GM23248 (cell line): ENCODE measurements around the gene GRIK3. TPM values are rescaled to one million over a fixed set of nuclear protein-coding genes. Genes with fewer than 3 reads are reported as not detected.

ENCODE experiments used
- DNase-seq: peaks from one replicate; pipeline ENCODE4 v3.0.0-alpha.2; 2015
- H2AFZ ChIP-seq: fragments of 200-600 bp; sonication (generic); 2 replicates; pipeline ENCODE4 v1.6.1; 2016; ENCODE audit warnings: antibody characterized with exemption
- H3F3A ChIP-seq: fragments of 200-600 bp; sonication (generic); 2 replicates; pipeline ENCODE4 v1.6.1; 2016; ENCODE audit warnings: mild to moderate bottlenecking, antibody characterized with exemption, mixed run types; ENCODE audit not compliant: insufficient read depth
- H3K27ac ChIP-seq: fragments of 200-600 bp; sonication (generic); 2 replicates; pipeline ENCODE4 v1.5.1; 2016; ENCODE audit warnings: mild to moderate bottlenecking
- H3K27me3 ChIP-seq: fragments of 200-600 bp; sonication (generic); replicated peaks from 2 replicates; pipeline ENCODE4 v1.6.1; 2016; ENCODE audit warnings: mild to moderate bottlenecking; ENCODE audit not compliant: insufficient read depth
- H3K36me3 ChIP-seq: fragments of 200-600 bp; sonication (generic); 2 replicates; pipeline ENCODE4 v1.6.1; 2016; ENCODE audit warnings: low read depth, mild to moderate bottlenecking
- H3K4me1 ChIP-seq: fragments of 200-600 bp; sonication (generic); 2 replicates; pipeline ENCODE4 v1.6.1; 2016; ENCODE audit warnings: mild to moderate bottlenecking; ENCODE audit not compliant: insufficient read depth
- H3K4me2 ChIP-seq: fragments of 200-600 bp; sonication (generic); one replicate; pipeline ENCODE4 v1.6.1; 2016; ENCODE audit warnings: mild to moderate bottlenecking; ENCODE audit not compliant: unreplicated experiment
- H3K4me3 ChIP-seq: fragments of 200-600 bp; sonication (generic); 2 replicates; pipeline ENCODE4 v1.5.1; 2016; ENCODE audit warnings: mild to moderate bottlenecking
- H3K79me2 ChIP-seq: fragments of 200-600 bp; sonication (generic); 2 replicates; pipeline ENCODE4 v1.6.1; 2016; ENCODE audit warnings: mild to moderate bottlenecking; ENCODE audit not compliant: insufficient read depth
- H3K9ac ChIP-seq: fragments of 200-600 bp; sonication (generic); 2 replicates; pipeline ENCODE4 v1.6.1; 2016; ENCODE audit warnings: mild to moderate bottlenecking
- H3K9me2 ChIP-seq: fragments of 200-600 bp; sonication (generic); 2 replicates; pipeline ENCODE4 v1.6.1; 2016; ENCODE audit warnings: mixed run types, mild to moderate bottlenecking, moderate library complexity; ENCODE audit not compliant: insufficient read depth
- H3K9me3 ChIP-seq: fragments of 200-600 bp; sonication (generic); one replicate; pipeline ENCODE4 v1.6.1; 2017; ENCODE audit warnings: low read depth
- H4K20me1 ChIP-seq: fragments of 200-600 bp; sonication (generic); 2 replicates; pipeline ENCODE4 v1.6.0; 2016; ENCODE audit not compliant: insufficient read depth
- EZH2 ChIP-seq: fragments of 200-600 bp; sonication (generic); IDR thresholded peaks from 2 replicates; pipeline ENCODE4 v1.6.1; 2018; ENCODE audit warnings: antibody characterized with exemption, mild to moderate bottlenecking; ENCODE audit not compliant: insufficient read depth, poor library complexity, severe bottlenecking
- EZH2phosphoT487 ChIP-seq: fragments of 200-600 bp; sonication (generic); IDR thresholded peaks from 2 replicates; pipeline ENCODE4 v1.6.1; 2018; ENCODE audit warnings: antibody characterized with exemption, moderate library complexity, mild to moderate bottlenecking, low read depth; ENCODE audit not compliant: insufficient read depth
- WGBS, 2 experiments: methylation state at CpG; one replicate each; pipeline ENCODE4 v1.1.6; 2015 to 2017; ENCODE audit warnings: low lambda C conversion rate in 2 of 2, low coverage in 1 of 2; ENCODE audit errors: missing lambda C conversion rate in 2 of 2; 5-methylcytosine and 5-hydroxymethylcytosine counted together
- in situ Hi-C: fragments of 300-500 bp; cut with MboI; formaldehyde crosslinking; loops from 2 replicates; pipeline ENCODE4 v1.15.0; 2020
- polyA plus RNA-seq: library from polyadenylated mRNA; unstranded; fragments of >200 nt; fragmentation: Nextera tagmentation; extraction: Ambion mirVana; gene quantifications from 2 replicates; pipeline ENCODE4 v1.2.1, GENCODE V29; 2016
- total RNA-seq: library from RNA; depleted of rRNA; stranded (reverse); fragments of >200 nt; shearing (Covaris generic); gene quantifications from 2 replicates; pipeline ENCODE4 v1.2.3, GENCODE V29; 2014

Gene GRIK3
- total and polyA plus RNA-seq, 2 experiments from 2014 or later, result not detected

DNA sequence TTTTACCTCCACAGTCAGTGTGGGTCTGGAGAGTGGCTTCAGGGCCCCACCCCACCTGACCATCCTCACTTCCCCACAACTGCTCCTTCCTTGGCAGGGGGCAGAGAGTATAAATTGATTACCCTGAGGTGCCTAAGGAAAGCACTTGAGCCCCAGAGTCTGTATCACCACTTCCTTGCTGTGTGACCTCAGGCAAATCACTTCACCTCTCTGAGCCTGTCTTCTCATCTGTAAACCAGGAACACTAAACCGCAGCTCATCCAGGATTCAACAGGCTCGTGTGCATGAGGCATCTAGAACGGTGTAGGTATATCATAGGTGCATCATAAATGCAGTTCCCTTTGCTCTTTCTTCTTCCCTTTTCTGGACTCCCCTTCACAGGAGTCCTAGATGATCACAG is 43.4 kb downstream of the GRIK3 start:
- Histone ChIP-seq H3K9ac (no peak overlapping the region), H3K4me3 (no peak overlapping the region), H3K4me1 (no peaks in the 10 kb centered on the region), H3K27me3 (no peaks in the 10 kb centered on the region), H3K9me3 (no peaks in the 10 kb centered on the region), H3K9me2 (no peaks in the 10 kb centered on the region), H3K27ac (no peak overlapping the region), H3K79me2 (no peaks in the 10 kb centered on the region), H3K4me2 (no peak overlapping the region), H3K36me3 (no peaks in the 10 kb centered on the region), H2AFZ (no peak overlapping the region), H3F3A (no peaks in the 10 kb centered on the region), H4K20me1 (no peaks in the 10 kb centered on the region)
- in situ Hi-C loops, result no loop called here
- no peak for DNase-seq
- TF ChIP-seq EZH2 (no peak), EZH2phosphoT487 (no peak)
- WGBS, 2 experiments, result 18 to 20% methylated on average over 3 of the region's 3 CpGs

DNA sequence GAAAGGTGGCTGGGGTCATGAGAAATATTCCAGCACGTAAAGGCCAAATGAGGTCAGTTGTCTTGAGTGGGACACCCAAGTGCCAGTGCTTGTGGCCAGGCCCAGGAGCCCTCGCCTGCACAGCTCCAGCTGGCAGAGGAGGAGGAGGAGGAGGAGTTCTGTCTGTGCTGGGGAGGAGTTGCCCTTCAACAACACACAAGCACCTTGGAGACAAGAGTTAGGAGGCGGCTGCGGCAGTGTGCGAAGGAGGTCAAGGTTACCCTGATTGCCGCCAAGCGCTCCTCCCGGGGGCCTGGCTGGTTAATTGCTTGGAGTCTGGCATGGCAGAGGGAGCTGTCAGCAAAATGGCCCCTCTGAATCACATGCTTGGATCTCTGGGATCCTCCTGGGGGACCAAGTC is 45.1 kb downstream of the GRIK3 start:
- Histone ChIP-seq H3K36me3 (no peaks in the 10 kb centered on the region), H3K9ac (no peak overlapping the region), H2AFZ (no peak overlapping the region), H3K27ac (no peak overlapping the region), H3K27me3 (no peaks in the 10 kb centered on the region), H3F3A (no peaks in the 10 kb centered on the region), H3K4me3 (no peak overlapping the region), H3K9me2 (no peaks in the 10 kb centered on the region), H3K79me2 (no peaks in the 10 kb centered on the region), H3K4me2 (no peak overlapping the region), H3K9me3 (no peaks in the 10 kb centered on the region), H4K20me1 (no peaks in the 10 kb centered on the region), H3K4me1 (no peaks in the 10 kb centered on the region)
- TF ChIP-seq EZH2, result no peak
- in situ Hi-C loops, result no loop called here
- DNase-seq, result no peak
- 56 to 65% methylated on average over 8 of the region's 8 CpGs for WGBS, 2 experiments

DNA sequence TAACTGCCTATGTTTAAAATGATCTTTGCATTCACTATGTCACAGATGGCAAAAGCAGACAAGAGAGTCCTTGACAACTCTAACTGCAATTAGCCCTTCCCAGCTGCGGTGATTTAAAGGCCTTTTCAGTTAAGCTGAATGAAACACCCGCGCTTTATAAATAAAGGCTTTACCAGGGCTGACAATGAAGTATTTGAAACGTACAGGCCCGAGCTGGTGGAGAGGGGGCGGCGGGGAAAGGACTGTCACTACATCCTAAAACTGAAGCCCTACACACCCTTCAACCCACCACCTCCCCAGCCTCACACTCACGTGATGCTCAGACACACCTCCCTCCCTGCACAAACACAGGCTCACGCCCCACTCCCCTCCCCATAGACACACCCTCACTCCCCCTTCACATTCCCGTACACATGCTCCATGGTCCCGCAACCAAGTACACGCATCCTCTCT is 45.5 kb downstream of the GRIK3 start:
- H2AFZ ChIP-seq, result no peak overlapping the region
- in situ Hi-C loops, result no loop called here
- H3K4me3 ChIP-seq, result no peak overlapping the region
- 53 to 61% methylated on average over 10 to 12 of the region's 12 CpGs for WGBS, 2 experiments
- no peaks in the 10 kb centered on the region for H4K20me1 ChIP-seq
- no peak for DNase-seq
- no peaks in the 10 kb centered on the region for H3K79me2 ChIP-seq
- H3K9me3 ChIP-seq, result no peaks in the 10 kb centered on the region
- no peak for TF ChIP-seq EZH2phosphoT487
- no peak for TF ChIP-seq EZH2
- H3F3A ChIP-seq, result no peaks in the 10 kb centered on the region
- H3K36me3 ChIP-seq, result no peaks in the 10 kb centered on the region
- no peaks in the 10 kb centered on the region for H3K4me1 ChIP-seq
- no peak overlapping the region for H3K27ac ChIP-seq
- no peak overlapping the region for H3K4me2 ChIP-seq
- H3K27me3 ChIP-seq, result no peaks in the 10 kb centered on the region
- no peaks in the 10 kb centered on the region for H3K9me2 ChIP-seq
- no peak overlapping the region for H3K9ac ChIP-seq

DNA sequence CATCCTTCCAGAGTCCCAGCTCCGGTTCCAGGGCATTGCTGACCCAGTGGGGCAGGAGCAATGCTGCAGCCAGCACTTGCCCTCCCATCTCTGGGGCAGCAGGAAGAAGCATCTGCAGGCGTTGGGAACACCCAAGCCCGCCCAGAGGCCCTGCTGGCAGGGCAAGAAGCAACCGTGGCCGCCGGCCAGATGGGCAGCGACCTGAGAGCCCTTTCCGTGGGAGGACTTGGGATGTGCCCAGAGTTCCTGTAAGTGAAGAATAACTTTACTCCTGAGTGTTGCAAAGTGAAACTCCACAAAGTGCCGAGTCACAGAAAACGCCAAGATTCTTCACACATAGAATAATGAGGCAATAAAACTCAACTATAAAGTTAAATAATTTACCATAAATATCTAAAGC is 46.0 kb downstream of the GRIK3 start:
- Histone ChIP-seq H2AFZ (no peak overlapping the region), H3K4me3 (no peak overlapping the region), H4K20me1 (no peaks in the 10 kb centered on the region), H3K9me3 (no peaks in the 10 kb centered on the region), H3K27ac (no peak overlapping the region), H3F3A (no peaks in the 10 kb centered on the region), H3K4me2 (no peak overlapping the region), H3K9me2 (no peaks in the 10 kb centered on the region), H3K9ac (no peak overlapping the region), H3K79me2 (no peaks in the 10 kb centered on the region), H3K27me3 (no peaks in the 10 kb centered on the region), H3K4me1 (no peaks in the 10 kb centered on the region), H3K36me3 (no peaks in the 10 kb centered on the region)
- in situ Hi-C loops, result no loop called here
- DNase-seq, result peak; percentile 11
- 11 to 13% methylated on average over 10 of the region's 10 CpGs for WGBS, 2 experiments
- TF ChIP-seq EZH2, result no peak
- no peak for TF ChIP-seq EZH2phosphoT487

- no peaks in the 10 kb centered on the region for H4K20me1 ChIP-seq
- no peak overlapping the region for H3K4me3 ChIP-seq
- TF ChIP-seq EZH2phosphoT487, result no peak
- TF ChIP-seq EZH2, result no peak
- H3K36me3 ChIP-seq, result no peaks in the 10 kb centered on the region
- H3K9me2 ChIP-seq, result no peaks in the 10 kb centered on the region
- H3K4me2 ChIP-seq, result no peak overlapping the region
- no peak overlapping the region for H3K27ac ChIP-seq
- no peak for DNase-seq
- in situ Hi-C loops, result no loop called here
- no peaks in the 10 kb centered on the region for H3K27me3 ChIP-seq
- H3F3A ChIP-seq, result no peaks in the 10 kb centered on the region
- H3K9me3 ChIP-seq, result no peaks in the 10 kb centered on the region
- WGBS, 2 experiments, result 18 to 30% methylated on average over 2 of the region's 2 CpGs
- no peaks in the 10 kb centered on the region for H3K4me1 ChIP-seq
- H3K9ac ChIP-seq, result no peak overlapping the region
- no peak overlapping the region for H2AFZ ChIP-seq
- no peaks in the 10 kb centered on the region for H3K79me2 ChIP-seq
These were observed 47.0 kb downstream of the GRIK3 start for GRCh38 chr1:36987276-36987675.
